ENCODE measurements around the gene ANTXR2. TPM values are rescaled to one million over a fixed set of nuclear protein-coding genes. Genes with fewer than 3 reads are reported as not detected.

The ANTXR2 gene
- total and polyA plus RNA-seq, 2 donors (not counting 3 experiments of a cell fraction or from before 2014, with no cell fraction given), result 6.6 to 64.6 TPM

GRCh38 chr4:80010316-80010715 lies 62.7 kb downstream of the ANTXR2 start:
- H3K79me2 ChIP-seq (ENCODE audit: control insufficient read depth, insufficient read depth, low read length), result peaks cover 5% of the 10 kb centered on the region
- H3K4me1 ChIP-seq (ENCODE audit: control insufficient read depth, extremely low read depth, insufficient read depth, low read length), result peaks cover 52% of the 10 kb centered on the region
- H3K36me3 ChIP-seq (ENCODE audit: control insufficient read depth in 2 of 2, extremely low read depth in 1 of 2, insufficient read depth in 2 of 2, low read length in 2 of 2), result no peaks in the 10 kb centered on the region
- H3K27me3 ChIP-seq (ENCODE audit: control insufficient read depth in 2 of 2, insufficient read depth in 2 of 2, low read length in 2 of 2), result no peaks in the 10 kb centered on the region
- CTCF ChIA-PET, result no interaction called here
- intact Hi-C loops (cut with micrococcal nuclease) (no loop called here), dilution Hi-C loops (cut with MboI; ENCODE audit: extremely low pct_ligation_motif_present, low sequenced_read_pairs) (no loop called here)
- H3K9me3 ChIP-seq (replicated peaks; ENCODE audit: control insufficient read depth, insufficient read depth, low read length), result no peaks in the 10 kb centered on the region
- H3K9me1 ChIP-seq (replicated peaks; ENCODE audit: control insufficient read depth, extremely low read depth, insufficient read depth, low read length), result no peaks in the 10 kb centered on the region
- no peak for FAIRE-seq
- no TSS peak for BruUV-seq (replicated peaks)
- no peak overlapping the region for H3K4me2 ChIP-seq (ENCODE audit: insufficient read depth, low read length)
- H4K20me1 ChIP-seq (replicated peaks; ENCODE audit: control insufficient read depth, extremely low read depth, insufficient read depth, low read length), result no peaks in the 10 kb centered on the region
- POLR2A ChIA-PET, result no interaction called here
- H3K27ac ChIP-seq (ENCODE audit: insufficient read depth, low read depth, low read length), result no peak overlapping the region
- no peak for TF ChIP-seq GATA2 (IDR thresholded peaks at IDR 0.05; ENCODE audit: insufficient read depth, insufficient read length, low read depth, low read length)
- TF ChIP-seq CTCF (IDR thresholded peaks at IDR 0.05; ENCODE audit: extremely low read depth in 1 of 2, insufficient read depth in 1 of 2, low read depth in 1 of 2, low read length in 2 of 2), result no peak
- no peak for TF ChIP-seq FOS (IDR thresholded peaks at IDR 0.05; ENCODE audit: borderline replicate concordance, insufficient read depth, low read length)
- TF ChIP-seq EZH2 (IDR thresholded peaks at IDR 0.05; ENCODE audit: borderline replicate concordance, low read depth, low read length, severe bottlenecking), result no peak
- no peak for TF ChIP-seq MYC (IDR thresholded peaks at IDR 0.05; ENCODE audit: low read depth, low read length)
- no peak for TF ChIP-seq JUN (IDR thresholded peaks at IDR 0.05; ENCODE audit: borderline replicate concordance, insufficient read depth, insufficient read length, low read depth)
- TF ChIP-seq, protein P1, sequence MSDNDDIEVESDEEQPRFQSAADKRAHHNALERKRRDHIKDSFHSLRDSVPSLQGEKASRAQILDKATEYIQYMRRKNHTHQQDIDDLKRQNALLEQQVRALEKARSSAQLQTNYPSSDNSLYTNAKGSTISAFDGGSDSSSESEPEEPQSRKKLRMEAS (IDR thresholded peaks at IDR 0.05; ENCODE audit: insufficient read depth, insufficient read length), result no peak
- no peak for TF ChIP-seq POLR2AphosphoS5 (IDR thresholded peaks at IDR 0.05; ENCODE audit: insufficient read depth, low read depth, low read length)
- TF ChIP-seq POLR2A (IDR thresholded peaks at IDR 0.05; ENCODE audit: low read depth, low read length), result no peak
- H3K4me3 ChIP-seq (replicated peaks in 1 of 3; ENCODE audit: insufficient read depth in 1 of 3, low read depth in 1 of 3, low read length in 3 of 3), result no peak overlapping the region
- no peak for DNase-seq (ENCODE audit: low read depth, low spot score)
- H2AFZ ChIP-seq (ENCODE audit: low read depth, low read length), result no peak overlapping the region
- H3K9ac ChIP-seq (replicated peaks; ENCODE audit: extremely low read depth, insufficient read depth, low read length), result no peak overlapping the region

Measured in endothelial cell of umbilical vein (primary cell).